Activated effector memory CD4-positive, alpha-beta T cell treated with anti-CD3 and anti-CD28 coated beads, Interleukin-2, amount 50 U/mL, for 16 hours (primary cell): ENCODE results near the gene TOR2A.

Source experiments
- DNase-seq: peaks from one replicate; pipeline ENCODE4 v3.0.0-alpha.2; 2020

Gene TOR2A

DNA sequence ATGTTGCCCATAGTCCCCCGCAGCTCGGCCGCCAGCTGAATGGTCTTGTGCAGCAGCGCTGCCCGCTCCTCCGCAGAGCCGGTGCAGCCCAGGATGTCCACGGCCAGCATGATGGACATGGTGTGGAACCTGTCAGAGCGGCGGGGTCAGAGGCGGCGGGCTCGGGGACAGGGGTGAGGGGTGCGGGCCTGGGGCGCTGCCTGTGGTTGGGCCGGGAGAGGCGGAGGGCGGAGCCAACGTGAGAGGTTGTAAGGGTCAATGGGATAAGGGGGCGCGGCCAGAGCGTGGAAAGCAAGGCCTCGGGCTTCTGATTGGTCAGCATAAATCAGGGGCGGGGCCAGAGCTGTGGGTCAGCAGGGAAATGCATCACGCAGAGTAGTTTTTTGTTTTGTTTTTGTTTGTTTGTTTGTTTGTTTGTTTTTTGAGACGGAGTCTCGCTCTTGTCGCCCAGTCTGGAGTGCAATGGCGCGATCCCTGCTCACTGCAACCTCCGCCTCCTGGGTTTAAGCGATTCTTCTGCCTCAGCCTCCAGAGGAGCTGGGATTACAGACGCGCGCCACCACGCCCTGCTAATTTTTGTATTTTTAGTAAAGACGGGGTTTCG lies 6.8 kb upstream of the TOR2A start:
- DNase-seq, result no peak

DNA sequence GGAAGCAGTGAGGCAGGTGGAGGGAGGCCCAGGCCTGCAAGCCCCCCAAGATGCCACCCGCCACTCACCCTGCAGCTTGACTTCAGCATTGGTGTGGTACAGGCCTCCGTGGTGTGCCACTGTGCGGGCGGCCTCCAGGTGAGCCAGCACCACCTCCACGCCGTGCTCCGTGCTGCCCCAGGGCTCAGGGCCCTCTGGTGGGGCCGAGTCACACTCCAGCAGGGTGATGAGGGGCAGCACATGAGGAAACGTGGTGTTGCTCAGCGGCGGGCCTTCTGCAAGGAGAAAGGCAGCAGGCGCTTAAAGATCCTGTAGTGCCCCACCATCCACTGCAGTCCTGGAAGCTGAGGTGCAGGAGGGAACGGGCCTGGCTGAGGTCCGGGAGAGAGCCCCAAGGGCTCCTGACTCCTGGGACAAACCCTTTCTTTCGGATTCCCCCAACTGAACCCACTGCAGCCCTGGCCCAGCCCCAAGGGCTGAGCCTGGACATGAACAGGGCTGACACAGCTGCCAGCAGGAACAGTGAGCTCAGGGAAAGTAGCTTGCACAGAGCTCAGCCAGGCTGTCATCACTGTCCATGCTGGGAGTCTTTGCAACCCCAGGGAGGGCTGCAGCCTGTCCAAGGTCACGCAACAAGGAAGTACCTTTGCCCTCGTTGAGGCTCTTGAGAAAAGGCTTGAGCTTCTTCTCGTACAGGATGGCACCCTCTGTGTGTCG lies 4.7 kb upstream of the TOR2A start:
- DNase-seq, result no peak

DNA sequence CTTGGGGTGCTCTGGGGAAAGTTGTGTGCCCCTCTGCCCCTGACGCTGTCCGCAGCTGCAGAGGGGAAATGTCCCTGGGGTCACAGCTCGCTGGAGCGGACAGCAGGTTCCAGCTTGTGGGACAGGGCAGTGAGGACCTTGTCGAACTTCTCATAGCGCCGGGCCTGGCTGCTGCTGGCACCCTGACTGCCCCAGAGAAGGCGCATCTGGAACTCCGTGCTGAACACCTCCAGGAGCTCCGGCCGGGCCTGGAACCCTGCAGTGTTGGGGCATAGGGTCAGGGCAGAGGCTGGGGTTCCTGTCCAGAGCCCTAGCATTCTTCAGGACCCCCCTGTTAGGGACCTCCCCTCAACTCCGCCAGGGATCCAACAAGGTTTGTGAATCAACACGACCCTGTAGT lies 3.6 kb upstream of the TOR2A start:
- no peak for DNase-seq

DNA sequence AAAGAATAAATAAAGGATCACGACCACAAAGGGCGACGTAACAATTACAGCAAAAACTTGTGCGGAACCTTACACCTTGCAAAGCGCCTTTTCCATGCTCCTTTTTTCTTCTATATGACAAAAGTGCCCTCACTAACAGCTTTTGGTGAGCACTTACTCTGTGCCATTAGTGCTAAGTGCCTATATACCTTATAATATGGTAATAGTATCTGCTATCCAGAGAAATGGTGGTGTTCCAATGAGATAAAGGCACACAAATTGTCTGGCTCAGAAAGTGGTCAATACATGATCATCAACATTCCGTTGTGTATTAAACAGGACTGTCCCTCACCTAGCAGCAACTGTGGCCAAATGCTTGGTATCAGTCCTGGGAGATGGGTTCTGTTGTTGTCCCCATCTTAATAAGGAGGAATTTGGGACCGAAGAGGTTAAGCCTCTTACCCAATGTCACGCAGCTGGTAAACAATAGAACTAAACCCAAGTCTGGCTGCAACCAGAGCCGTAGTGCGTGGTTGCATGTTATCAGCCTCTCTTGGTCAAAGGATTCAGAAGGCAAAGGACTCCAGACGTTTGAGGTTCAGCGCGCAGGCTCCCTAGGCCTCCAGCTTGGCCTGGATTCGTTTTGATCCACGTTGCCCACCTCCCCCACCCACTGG lies 564 bp upstream of the TOR2A start:
- DNase-seq, result no peak

DNA sequence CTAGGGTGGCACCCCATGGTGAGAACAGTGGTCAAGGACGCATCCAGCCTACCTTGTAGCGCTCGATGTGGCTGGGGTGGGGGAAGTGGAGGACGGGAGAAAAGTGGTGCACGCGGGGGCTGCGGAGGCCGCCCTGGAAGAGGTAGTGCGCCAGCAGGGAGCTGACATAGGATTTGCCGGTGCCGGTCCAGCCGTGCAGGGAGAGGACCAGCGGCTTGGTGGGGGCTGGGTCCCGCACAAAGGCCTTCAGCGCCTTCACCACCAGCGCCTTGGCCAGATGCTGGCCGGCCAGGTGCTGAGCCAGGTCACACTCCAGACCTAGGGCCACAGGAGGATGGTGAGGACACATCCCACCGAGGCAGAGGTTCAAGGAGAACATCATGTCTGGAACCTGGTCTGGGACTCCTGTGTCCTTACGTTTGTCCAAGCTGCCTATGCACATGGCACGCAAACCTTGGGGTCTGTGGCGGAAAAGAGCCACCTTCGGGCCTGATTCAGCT lies 797 bp downstream of the TOR2A start:
- DNase-seq, result no peak

DNA sequence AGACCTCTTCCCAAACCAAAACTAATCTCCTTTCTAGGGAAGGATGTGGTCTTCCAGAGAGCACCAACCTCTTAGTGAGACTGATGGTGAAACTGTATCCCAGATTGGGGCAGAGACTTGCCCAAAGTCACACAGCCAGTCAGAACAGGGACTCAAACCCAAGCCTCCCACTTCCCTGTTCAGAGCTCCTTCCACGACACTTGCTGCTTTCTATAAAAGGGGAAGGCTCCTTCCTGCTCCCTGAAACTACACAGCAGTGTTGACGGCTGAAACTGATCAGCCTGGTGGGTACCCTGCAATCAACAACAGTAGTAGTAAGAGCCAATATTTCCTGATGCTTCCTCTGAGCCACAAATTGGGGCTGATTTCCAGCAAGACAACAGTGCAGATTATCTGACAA lies 1.5 kb downstream of the TOR2A start:
- no peak for DNase-seq

DNA sequence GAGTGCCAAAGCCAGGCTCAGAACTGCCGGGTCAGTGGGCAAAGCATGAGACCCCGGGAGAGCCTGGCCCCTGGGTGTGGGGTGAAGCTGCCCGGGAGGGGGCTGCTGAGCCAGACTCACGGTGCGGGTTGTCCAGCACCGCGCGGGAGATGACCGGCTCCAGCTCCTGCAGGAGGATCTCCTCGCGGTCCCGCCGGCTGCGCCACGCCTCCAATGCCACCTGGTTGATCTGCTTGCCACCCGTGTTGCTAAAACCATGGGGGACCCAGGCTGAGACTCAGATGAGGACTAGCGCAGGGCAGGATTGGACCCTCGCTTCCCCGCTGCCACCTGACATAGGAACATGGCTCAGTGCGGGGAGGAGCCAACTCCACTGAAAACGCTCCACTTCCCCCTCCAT lies 2.6 kb downstream of the TOR2A start:
- DNase-seq, result no peak

DNA sequence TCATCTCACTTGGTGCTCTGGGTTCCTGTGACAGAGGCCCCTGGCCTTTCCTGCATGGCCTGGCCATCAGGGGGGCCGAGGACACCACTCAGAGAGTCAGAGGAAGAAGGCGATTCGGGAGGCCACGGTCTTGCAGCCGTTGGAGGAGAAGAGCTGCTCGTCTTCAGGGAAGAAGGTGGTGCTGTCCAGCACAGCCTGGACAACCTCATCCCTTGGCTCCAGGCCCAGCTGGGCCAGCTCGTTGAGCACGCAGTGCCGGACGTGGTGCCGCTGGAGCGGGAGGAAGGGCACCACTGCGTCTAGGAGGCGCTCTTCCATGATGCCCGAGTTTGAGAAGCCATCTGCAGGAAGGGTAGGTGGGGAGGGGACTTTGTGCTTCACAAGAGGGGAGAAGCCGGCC lies 3.2 kb downstream of the TOR2A start:
- no peak for DNase-seq

DNA sequence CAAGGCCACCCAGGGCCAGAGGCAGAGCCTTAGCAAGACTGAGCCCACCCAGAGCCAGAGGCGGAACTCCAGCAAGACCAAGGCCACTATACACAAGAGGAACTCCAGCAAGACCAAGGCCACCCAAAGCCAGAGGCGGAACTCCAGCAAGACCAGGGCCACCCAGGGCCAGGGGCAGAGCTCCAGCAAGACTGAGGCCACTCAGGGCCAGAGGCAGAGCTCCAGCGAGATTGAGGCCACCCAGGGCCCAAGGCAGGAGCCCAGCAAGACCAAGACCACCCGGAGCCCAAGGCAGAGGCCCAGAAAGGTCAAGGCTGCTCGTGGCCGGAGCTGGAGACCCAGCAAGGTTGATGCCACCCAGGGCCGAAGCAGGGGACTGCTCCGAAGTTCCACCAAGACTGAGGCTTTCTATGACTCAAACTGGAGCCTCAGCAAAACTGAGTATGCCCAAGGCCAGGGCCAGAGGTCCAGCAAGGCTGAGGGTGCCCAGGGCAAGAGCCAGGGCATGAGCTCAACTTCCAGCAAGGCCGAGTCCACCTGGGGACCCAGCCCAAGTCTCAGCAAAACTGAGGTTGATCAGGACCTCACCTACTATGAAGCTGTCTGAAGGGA lies 4.2 kb downstream of the TOR2A start:
- no peak for DNase-seq

DNA sequence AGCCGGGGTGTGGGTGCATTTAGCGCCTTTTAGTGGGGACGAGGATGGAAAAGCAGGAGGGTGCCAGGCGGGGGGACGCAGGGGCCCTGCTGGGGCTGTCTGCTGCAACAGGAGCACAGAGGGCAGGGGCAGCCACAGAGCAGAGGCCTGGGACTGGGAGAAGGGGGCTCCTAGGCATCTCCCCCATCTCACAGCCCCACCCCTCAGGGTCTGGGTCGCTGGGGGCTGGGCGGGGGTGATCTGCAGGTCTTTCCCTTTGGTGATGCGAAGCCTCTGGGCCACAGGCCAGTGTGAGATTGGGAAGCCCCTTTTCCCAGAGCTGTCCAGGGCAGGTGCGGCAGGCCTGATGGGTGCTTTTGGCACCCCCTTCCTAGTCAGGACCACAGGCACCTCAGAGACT lies 4.8 kb downstream of the TOR2A start:
- DNase-seq, result no peak

DNA sequence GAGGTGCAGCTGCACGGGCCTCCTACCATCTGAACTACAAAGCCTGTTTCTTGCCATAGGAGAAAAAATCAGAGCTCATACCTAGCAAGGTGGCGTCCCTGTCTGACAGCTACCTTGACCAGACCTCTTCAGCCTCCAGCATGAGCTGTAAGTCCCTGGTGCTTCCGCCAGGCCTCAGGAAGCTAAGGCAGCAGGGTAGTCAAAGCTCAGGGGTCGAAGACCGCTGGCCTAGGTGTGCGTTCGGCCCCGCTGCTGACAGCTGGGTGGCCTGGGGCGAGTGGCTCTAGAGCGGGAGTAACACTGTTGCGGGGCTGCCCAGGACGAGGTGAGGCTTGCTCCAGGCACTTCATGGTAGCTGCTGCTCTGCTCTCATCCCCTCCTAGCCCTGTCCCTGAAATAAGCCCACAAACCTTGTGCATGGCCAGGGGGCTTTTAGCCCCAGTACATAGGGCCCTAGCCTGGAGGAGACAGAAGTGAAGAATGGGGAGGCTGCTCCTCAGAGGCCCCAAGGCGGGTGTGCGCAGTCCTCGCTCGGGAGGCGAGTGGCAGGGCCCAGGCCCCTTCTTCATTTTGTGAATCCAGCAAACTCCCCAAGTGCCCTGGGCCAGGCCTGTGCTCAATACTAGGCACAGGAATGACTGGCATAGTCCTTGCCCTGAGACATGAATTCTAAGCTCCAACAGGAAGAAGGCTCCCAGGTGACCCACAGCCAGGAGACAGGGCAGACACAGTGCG lies 5.4 kb downstream of the TOR2A start:
- DNase-seq, result no peak

DNA sequence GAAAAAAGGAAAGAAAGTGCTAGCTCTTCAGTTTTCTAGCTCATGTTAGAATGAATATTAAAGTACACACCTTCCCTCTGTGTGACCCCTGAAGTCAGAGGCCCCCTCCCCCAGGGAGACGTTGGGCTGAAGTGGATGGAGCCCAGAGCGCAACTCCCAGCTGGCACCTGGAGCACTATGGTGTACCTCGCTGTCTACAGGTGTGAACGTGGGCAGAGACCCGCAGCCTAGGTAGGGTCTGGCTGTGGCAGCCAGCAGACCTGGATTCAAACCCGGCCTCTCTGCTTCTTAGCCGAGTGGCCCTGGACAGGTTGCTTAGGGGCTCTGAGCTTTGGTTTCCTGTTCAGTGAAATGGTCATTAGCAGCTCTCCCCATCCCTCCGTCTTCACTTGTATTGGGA lies 6.3 kb downstream of the TOR2A start:
- no peak for DNase-seq

DNA sequence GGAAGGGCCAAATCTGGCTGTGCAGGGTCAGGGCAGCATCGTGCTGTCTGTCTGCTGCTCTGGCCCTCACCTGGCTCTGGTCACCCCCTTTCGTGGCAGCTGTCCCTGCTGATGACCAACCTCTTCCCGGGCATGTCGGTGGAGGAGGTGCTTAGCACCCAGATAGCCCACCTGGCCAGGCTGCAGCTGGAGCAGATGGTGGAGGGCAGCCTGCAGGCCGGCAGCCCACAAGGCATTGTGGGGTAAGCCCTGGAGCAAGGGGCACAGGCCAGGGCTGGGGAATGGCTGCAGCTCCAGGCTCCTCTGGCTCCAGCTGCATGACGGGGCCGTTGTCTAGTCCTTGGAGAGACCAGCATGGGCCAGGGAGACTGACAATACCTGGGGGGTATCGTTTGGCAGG lies 8.2 kb downstream of the TOR2A start:
- no peak for DNase-seq

DNA sequence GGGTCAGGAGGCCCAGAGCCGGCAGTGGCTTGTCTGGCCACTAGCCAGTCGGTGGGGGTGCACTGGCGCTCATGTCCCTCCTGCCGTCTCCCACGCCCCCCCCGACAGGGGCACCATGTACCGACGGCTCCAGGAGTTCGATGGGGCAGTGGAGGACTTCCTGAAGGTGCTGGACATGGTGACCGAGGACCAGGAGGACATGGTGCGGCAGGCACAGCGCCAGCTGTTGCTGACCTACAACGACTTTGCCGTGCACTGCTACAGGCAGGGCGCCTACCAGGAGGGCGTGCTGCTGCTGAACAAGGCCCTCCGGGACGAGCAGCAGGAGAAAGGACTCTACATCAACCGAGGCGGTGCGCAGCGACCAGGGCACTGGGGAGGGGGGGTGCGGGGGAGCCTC lies 11.1 kb downstream of the TOR2A start:
- DNase-seq, result no peak

DNA sequence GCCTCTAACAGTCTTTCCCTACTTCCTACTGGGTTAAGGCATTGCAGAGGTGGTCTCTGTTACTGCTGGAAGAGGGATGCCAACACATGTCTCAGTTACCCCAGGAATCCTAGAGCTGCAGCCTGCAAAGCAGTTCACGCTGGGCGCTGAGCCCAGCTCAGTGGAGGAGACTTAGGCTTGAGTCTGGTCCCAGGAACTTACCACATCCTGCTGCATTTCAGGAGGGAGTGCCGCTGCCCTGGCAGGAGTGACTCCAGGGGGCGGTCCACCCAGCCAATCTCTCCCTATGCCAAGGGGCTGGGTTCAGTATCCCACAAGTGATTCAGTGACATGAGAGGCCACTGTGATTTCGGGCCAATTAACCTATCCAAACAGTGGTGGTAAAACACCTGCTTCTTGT lies 11.7 kb downstream of the TOR2A start:
- DNase-seq, result no peak

DNA sequence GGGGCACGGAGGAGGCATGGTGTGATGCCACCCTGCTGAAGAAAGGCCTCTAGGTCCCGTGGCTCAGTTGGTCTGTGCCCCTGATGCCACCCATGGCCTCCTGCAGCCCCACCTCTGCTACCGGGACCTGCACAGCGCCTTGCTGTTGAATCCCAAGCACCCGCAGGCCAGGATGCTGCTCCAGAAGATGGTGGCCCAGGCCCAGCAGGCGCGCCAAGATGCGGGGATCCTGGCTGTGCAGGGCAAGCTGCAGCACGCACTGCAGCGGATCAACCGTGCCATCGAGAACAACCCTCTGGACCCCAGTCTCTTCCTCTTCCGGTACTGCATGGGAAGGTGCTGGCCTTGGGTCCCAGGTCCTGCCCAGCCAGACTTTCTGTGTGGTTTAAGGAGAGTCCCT lies 12.1 kb downstream of the TOR2A start:
- no peak for DNase-seq

DNA sequence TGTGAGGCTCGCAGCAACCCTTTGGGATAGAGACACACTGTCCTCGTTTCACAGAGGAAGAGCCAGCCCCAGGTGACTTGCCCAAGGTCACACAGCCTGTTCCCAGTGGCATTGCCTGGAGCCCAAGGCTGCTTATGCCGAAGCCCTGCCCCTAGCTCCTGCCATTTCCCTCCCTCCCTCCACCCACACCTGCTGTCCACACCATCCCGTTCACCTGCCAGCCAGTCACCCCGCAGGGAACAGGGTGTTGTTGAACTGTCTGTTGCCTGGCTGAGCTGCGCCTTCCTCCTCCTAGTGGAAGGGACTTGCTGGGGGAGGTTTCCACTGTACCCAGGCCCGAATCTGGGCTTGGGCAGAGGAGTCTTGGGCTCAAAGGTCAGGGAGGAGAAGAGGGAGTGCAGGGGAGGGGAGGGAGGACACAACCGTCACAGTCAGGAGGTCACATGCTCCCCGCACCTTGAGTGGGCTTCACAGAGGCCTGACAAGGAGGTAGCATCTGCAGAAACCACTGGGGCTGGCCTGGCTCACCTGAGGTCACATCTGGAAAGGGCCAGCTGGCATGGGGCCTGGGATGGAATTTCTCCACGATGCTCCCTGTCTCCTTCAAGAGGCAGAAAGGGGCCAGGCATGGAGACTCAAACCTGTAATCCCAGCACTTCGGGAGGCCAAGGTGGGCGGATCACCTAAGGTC lies 12.9 kb downstream of the TOR2A start:
- DNase-seq, result no peak

DNA sequence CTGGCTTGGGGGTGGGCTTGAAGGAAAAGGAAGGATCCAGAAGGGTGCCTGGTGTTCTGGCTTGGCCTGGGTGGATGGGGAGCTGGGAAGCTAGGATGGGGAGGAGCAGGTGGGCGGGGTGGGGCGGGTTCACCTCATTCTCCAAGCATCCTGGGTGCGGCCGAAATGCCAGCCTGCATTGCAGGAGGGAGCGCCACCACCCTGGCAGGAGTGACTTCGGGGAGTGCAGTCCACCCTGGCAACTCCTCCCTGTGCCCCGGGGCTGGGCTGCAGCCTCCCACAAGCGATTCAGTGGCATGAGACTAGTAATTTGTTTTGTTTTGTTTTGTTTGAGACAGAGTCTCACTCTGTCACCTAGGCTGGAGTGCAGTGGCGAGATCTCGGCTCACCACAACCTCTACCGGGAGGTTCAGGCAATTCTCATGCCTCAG lies 13.7 kb downstream of the TOR2A start:
- DNase-seq, result no peak

DNA sequence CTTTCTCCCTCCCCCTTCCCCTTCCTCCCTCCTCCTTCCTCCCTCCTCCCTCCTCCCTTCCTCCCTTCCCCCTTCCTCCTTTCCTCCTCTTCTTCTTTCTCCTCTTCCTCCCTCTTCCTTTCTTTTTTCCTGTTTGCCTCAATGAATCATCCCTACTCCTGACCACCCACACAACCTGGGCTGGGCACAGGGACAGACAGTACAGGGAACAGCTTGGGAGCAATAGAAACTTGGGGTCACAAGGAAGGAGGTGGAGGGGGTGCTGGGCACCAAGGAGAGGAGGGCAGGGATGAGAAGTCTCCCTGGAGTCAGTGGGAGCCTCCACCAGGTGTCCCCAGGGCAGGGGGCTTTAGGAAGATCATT lies 14.2 kb downstream of the TOR2A start:
- DNase-seq, result no peak

DNA sequence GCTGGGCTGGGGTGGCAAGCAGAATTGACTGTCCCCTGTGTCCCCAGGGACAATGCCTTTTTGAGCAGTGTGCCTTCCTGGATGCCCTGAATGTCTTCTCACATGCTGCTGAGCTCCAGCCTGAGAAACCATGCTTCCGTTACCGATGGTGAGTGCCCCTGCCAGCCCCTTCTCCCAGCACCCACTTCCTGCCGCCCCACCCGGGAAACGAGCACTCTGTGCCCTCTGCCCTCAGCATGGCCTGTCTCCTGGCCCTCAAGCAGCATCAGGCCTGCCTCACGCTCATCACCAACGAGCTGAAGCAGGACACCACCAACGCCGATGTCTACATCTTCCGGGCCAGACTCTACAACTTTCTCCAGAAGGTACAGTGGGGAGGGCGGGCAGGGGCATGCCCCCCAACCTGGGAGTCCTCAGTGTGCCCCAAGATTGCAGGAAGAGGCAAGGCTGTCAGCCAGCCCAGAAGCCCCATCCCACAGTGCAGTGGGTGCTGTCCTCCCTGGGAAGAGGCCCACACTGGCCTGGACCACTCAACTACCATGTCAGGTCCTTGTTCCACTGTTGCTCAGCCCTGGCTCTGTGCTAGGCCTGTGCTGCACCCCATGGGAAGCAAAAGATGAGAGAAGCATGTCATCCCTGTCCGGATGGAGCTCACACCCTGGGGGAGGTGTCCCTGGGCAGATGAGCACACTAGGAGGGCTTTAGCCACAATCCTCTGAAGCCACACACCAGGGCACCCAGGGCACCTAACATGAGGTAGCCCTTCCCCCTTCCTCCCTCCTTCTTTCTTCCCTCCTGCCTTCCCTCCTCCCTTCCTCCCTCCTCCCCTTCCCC lies 14.8 kb downstream of the TOR2A start:
- DNase-seq, result no peak

DNA sequence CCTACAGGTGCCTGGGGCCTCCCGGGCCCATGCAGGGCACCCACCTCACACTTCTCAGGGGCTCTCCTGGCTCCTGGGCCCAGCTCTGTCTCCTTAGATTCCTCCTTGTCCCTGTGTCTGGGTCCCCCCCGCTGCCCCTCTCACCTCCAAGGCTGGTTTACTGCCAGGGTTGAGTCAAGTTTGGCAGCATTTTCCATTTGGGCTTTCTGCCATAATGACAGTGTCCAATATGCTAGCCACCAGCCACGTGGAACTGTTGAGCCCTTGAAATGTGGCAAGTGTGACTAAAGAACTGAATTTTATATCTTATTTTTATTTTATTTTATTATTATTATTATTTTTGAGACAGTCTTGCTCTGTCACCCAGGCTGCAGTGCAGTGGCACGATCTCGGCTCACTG lies 17.3 kb downstream of the TOR2A start:
- DNase-seq, result no peak

DNA sequence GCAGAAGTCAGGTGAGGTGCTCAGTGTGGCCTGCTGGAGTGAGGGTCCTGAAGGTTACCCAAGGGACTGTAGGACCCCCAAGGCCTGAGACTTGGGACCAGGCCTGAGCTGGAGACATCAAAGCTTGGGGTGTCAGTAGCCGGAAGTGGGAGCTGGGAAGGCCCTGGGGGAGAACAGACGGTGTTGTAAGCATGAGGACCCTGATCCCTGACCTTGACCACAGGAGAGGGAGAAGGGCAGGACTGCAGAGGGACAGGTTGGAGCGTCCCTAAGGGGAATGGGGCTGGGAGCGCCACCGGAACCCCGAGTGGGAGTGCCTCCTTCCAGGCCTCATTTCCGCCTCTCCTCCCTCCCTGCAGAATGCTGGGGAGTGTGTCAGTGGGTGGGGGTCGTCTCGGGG lies 18.7 kb downstream of the TOR2A start:
- no peak for DNase-seq
